Prostate gland (tissue), 2 donors: ENCODE data around the gene PCSK6.

Experiments
- CTCF ChIP-seq, 4 experiments: fragments of 200-600 bp in 2 of 4; fragments of 450-650 bp in 2 of 4; sonication (generic) in 2 of 4; IDR thresholded peaks; 1 replicate in 3 of 4; 2 replicates in 1 of 4; pipeline ENCODE4 v1.5.1; 2016 to 2019; ENCODE audit warnings: antibody characterized with exemption in 4 of 4, mild to moderate bottlenecking in 2 of 4, moderate library complexity in 2 of 4
- POLR2A ChIP-seq: fragments of 450-650 bp; IDR thresholded peaks from one replicate; pipeline ENCODE4 v1.6.1; 2016; ENCODE audit warnings: antibody characterized with exemption, mild to moderate bottlenecking

- TF ChIP-seq CTCF (IDR thresholded peaks at IDR 0.05) (no peak), POLR2A (no peak)
Measured at GRCh38 chr15:101357885-101358284, 131.6 kb downstream of the PCSK6 start.
